Effector memory CD8-positive, alpha-beta T cell (primary cell): ENCODE measurements around the gene TBC1D10A.
A peak's percentile ranks its signal among the peaks of the same experiment; 100 is the strongest.

Experiments used
- ATAC-seq: fragments of 150-1000 bp; cut with Tn5 transposase; replicated peaks from 2 replicates; pipeline ENCODE4 v1.10.0; 2021; ENCODE audit warnings: mild to moderate bottlenecking, moderate library complexity
- DNase-seq, 3 experiments: peaks; one replicate each; pipeline ENCODE4 v3.0.0; 2021
- H3K27ac Mint-ChIP-seq, 2 donors: one replicate each; pipeline ENCODE4 v1.8.0; 2022; ENCODE audit warnings: mild to moderate bottlenecking in 2 of 2, mixed read lengths in 2 of 2, moderate library complexity in 2 of 2
- H3K27me3 Mint-ChIP-seq, 2 donors: one replicate each; pipeline ENCODE4 v1.8.0; 2022; ENCODE audit warnings: mixed read lengths in 2 of 2
- H3K36me3 Mint-ChIP-seq: one replicate; pipeline ENCODE4 v1.8.0; 2022; ENCODE audit warnings: mild to moderate bottlenecking, moderate library complexity, mixed read lengths; ENCODE audit not compliant: insufficient read depth
- H3K4me1 Mint-ChIP-seq, 2 donors: one replicate each; pipeline ENCODE4 v1.8.0; 2022; ENCODE audit warnings: low read depth in 2 of 2, mixed read lengths in 2 of 2
- H3K4me3 Mint-ChIP-seq, 2 donors: one replicate each; pipeline ENCODE4 v1.8.0; 2022; ENCODE audit warnings: mild to moderate bottlenecking in 2 of 2, mixed read lengths in 2 of 2, moderate library complexity in 2 of 2
- H3K9me3 Mint-ChIP-seq, 2 donors: one replicate each; pipeline ENCODE4 v1.8.0; 2022; ENCODE audit warnings: mixed read lengths in 2 of 2

Gene TBC1D10A

DNA sequence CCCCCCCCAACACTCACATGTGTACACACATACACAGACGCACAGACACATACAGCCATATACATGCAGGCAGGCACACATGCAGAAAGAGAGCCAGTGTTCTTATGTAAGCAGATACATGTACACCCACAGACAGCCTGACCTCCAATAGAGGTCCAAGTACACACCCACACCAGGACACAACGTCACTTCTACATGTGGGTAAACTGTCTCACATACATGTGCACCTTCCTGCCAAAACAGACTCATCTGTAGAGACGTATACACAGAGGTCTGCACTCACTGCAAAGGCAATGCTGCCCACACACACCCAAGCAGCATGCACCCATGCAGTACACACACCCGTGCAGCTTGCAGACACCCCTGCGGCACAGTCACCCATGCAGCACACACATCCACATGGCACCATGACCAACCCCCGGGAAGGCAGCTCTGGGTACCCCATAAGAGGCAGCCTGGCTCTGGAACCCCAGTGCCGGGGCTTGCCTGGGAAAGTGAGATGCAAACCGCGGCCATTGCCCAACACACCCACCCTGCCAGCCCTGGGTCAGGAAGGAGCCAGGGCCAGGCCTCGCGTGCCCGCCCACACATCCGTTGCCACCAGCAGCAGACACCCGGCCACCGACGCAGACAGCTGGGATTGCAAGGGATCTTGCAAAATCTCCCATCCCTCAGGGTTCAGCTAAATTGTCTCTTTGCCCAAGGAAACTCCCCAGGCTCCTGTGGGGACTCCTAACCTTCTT, 47.5 kb downstream of the TBC1D10A start:
- Mint-ChIP-seq H3K4me1 (peaks cover 10 to 31% of the 10 kb centered on the region in 2 donors), H3K27me3 (peaks cover 18 to 47% of the 10 kb centered on the region in 2 donors), H3K36me3 (no peaks in the 10 kb centered on the region), H3K9me3 (no peaks in the 10 kb centered on the region), H3K27ac (no peak overlapping the region), H3K4me3 (no peak overlapping the region)
- DNase-seq (no peak), ATAC-seq (peak; percentile 19)

- Mint-ChIP-seq H3K27ac (no peak overlapping the region), H3K4me1 (peaks cover 10 to 37% of the 10 kb centered on the region in 2 donors), H3K9me3 (no peaks in the 10 kb centered on the region), H3K4me3 (no peak overlapping the region), H3K36me3 (no peaks in the 10 kb centered on the region), H3K27me3 (peaks cover 18 to 47% of the 10 kb centered on the region in 2 donors)
- ATAC-seq: no peak
- no peak for DNase-seq
Observed at GRCh38 chr22:30277547-30278344, 49.0 kb downstream of the TBC1D10A start.

- no peaks in the 10 kb centered on the region for H3K9me3 Mint-ChIP-seq
- H3K4me1 Mint-ChIP-seq: peaks cover 15 to 34% of the 10 kb centered on the region in 2 donors
- no peak for DNase-seq
- peak overlapping the region in 1 of 2 donors; percentile 65 for H3K4me3 Mint-ChIP-seq
- H3K36me3 Mint-ChIP-seq: no peaks in the 10 kb centered on the region
- no peak overlapping the region for H3K27ac Mint-ChIP-seq
- peaks cover 18 to 47% of the 10 kb centered on the region in 2 donors for H3K27me3 Mint-ChIP-seq
- ATAC-seq: no peak
Observed at GRCh38 chr22:30276039-30276438, 50.7 kb downstream of the TBC1D10A start.

DNA sequence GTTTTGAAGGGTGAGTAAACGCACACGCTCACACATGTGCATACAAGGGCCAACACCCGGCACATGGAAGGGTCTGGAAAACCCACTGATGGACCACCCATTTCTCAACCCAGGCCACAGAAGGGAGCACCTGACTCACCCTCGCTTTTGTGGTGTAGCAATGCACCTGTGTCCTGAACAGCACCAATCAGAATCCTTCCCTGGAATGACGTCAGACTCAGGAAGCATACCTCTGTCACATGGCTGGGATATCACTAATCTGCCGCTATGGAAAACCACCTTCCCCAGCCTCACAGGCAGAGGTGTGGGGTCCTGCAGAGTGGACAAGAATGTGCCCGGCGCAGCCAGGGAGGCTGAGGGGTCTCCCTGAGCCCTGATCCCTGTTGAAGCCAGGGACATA, 51.1 kb downstream of the TBC1D10A start:
- no peak overlapping the region for H3K27ac Mint-ChIP-seq

DNA sequence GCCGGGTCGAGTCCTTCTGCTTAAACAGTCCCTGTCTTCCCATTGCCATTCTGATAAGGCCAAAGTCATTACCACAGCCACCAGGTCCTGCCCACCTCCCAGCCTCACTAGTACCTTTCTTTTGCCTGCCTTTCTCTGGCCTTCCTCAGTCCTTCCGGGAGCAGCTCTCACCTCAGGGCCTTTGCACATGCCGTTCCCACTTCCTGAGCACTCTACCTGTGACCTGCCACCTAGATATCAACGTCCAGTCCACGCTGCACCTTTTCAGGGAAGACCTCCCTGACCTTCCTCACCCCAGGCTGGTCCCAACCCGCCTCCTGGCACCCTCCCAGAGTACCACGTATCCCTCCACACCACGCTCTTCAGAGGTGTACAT, 52.3 kb downstream of the TBC1D10A start:
- DNase-seq: no peak
- no peaks in the 10 kb centered on the region for H3K9me3 Mint-ChIP-seq
- H3K4me3 Mint-ChIP-seq: no peak overlapping the region
- no peak for ATAC-seq
- H3K4me1 Mint-ChIP-seq: peaks cover 15 to 31% of the 10 kb centered on the region in 2 donors
- H3K36me3 Mint-ChIP-seq: no peaks in the 10 kb centered on the region
- H3K27ac Mint-ChIP-seq: peak overlapping the region; percentile 78 to 84
- peaks cover 18 to 41% of the 10 kb centered on the region in 2 donors for H3K27me3 Mint-ChIP-seq

More for the DNA sequence above, 51.1 kb downstream of the TBC1D10A start:
- peak; percentile 55 for ATAC-seq
- Mint-ChIP-seq H3K27me3 (peaks cover 18 to 47% of the 10 kb centered on the region in 2 donors), H3K4me1 (peaks cover 15 to 34% of the 10 kb centered on the region in 2 donors), H3K36me3 (no peaks in the 10 kb centered on the region), H3K9me3 (no peaks in the 10 kb centered on the region), H3K4me3 (peak overlapping the region in 1 of 2 donors; percentile 65)
- no peak for DNase-seq

GRCh38 chr22:30273711-30274436, 52.9 kb downstream of the TBC1D10A start:
- Mint-ChIP-seq H3K27ac (peak overlapping the region; percentile 65 to 78), H3K4me1 (peaks cover 15 to 29% of the 10 kb centered on the region in 2 donors), H3K36me3 (no peaks in the 10 kb centered on the region)

GRCh38 chr22:30272781-30273601, 53.8 kb downstream of the TBC1D10A start:
- Mint-ChIP-seq H3K27ac (peak overlapping the region in 1 of 2 donors; percentile 73), H3K9me3 (no peaks in the 10 kb centered on the region), H3K27me3 (peaks cover 13 to 27% of the 10 kb centered on the region in 2 donors), H3K4me3 (no peak overlapping the region), H3K36me3 (peaks cover 5% of the 10 kb centered on the region), H3K4me1 (peaks cover 22 to 33% of the 10 kb centered on the region in 2 donors)
- ATAC-seq (no peak), DNase-seq (no peak)

More at GRCh38 chr22:30273711-30274436, 52.9 kb downstream of the TBC1D10A start:
- ATAC-seq: no peak
- no peaks in the 10 kb centered on the region for H3K9me3 Mint-ChIP-seq
- peaks cover 18 to 35% of the 10 kb centered on the region in 2 donors for H3K27me3 Mint-ChIP-seq
- no peak for DNase-seq
- no peak overlapping the region for H3K4me3 Mint-ChIP-seq

- H3K27me3 Mint-ChIP-seq: peaks cover 2 to 12% of the 10 kb centered on the region in 2 donors
- no peak overlapping the region for H3K27ac Mint-ChIP-seq
- H3K4me3 Mint-ChIP-seq: no peak overlapping the region
- ATAC-seq (no peak), DNase-seq (no peak)
- H3K4me1 Mint-ChIP-seq: peaks cover 35 to 42% of the 10 kb centered on the region in 2 donors
- H3K36me3 Mint-ChIP-seq: peaks cover 25% of the 10 kb centered on the region
- no peaks in the 10 kb centered on the region for H3K9me3 Mint-ChIP-seq
Observed at GRCh38 chr22:30270832-30271231, 55.9 kb downstream of the TBC1D10A start.

GRCh38 chr22:30268331-30268730, 58.4 kb downstream of the TBC1D10A start:
- DNase-seq (no peak), ATAC-seq (no peak)
- peak overlapping the region; percentile 86 to 89 for H3K4me3 Mint-ChIP-seq
- H3K9me3 Mint-ChIP-seq: no peaks in the 10 kb centered on the region
- H3K27me3 Mint-ChIP-seq: no peaks in the 10 kb centered on the region
- peak overlapping the region; percentile 97 to 98 for H3K27ac Mint-ChIP-seq
- peaks cover 37% of the 10 kb centered on the region for H3K36me3 Mint-ChIP-seq
- peaks cover 35 to 39% of the 10 kb centered on the region in 2 donors for H3K4me1 Mint-ChIP-seq

- no peaks in the 10 kb centered on the region for H3K27me3 Mint-ChIP-seq
- no peaks in the 10 kb centered on the region for H3K9me3 Mint-ChIP-seq
- ATAC-seq (peak; percentile 8), DNase-seq (peak in 2 of 3 experiments; percentile 42 to 45)
- H3K36me3 Mint-ChIP-seq: peaks cover 40% of the 10 kb centered on the region
- H3K4me1 Mint-ChIP-seq: peaks cover 38 to 45% of the 10 kb centered on the region in 2 donors
- peak overlapping the region; percentile 97 to 98 for H3K27ac Mint-ChIP-seq
- H3K4me3 Mint-ChIP-seq: peak overlapping the region; percentile 86 to 89
Observed at GRCh38 chr22:30267382-30268302, 59.1 kb downstream of the TBC1D10A start.

- ATAC-seq: peak; percentile 46
Observed at GRCh38 chr22:30266445-30267381, 60.0 kb downstream of the TBC1D10A start, which contains the start of gene OSM. Gene OSM, minus strand, starts transcription at chr22:30266851. Its CDS starts 52 bp downstream, at chr22:30266799.

More at GRCh38 chr22:30266445-30267381, 60.0 kb downstream of the TBC1D10A start, which contains the start of gene OSM:
- Mint-ChIP-seq H3K36me3 (peaks cover 40% of the 10 kb centered on the region), H3K27me3 (no peaks in the 10 kb centered on the region), H3K9me3 (no peaks in the 10 kb centered on the region), H3K4me3 (peak within 1 kb of the TSS; percentile 86 to 89), H3K4me1 (peaks cover 46 to 47% of the 10 kb centered on the region in 2 donors), H3K27ac (peak within 1 kb of the TSS; percentile 97 to 98)
- peak; percentile 66 to 76 (median 76) for DNase-seq
